LoVo (cell line): ENCODE results near the gene FXR1.
"Not testable (repeated sequence)": the region's sequence is repeated elsewhere in the genome, so short reads cannot be mapped to it uniquely, and the experiment has no call there.

Experiments used
- DNase-seq: peaks from one replicate; pipeline ENCODE4 v3.0.0-alpha.2; 2016; ENCODE audit warnings: low spot score

Gene FXR1

DNA sequence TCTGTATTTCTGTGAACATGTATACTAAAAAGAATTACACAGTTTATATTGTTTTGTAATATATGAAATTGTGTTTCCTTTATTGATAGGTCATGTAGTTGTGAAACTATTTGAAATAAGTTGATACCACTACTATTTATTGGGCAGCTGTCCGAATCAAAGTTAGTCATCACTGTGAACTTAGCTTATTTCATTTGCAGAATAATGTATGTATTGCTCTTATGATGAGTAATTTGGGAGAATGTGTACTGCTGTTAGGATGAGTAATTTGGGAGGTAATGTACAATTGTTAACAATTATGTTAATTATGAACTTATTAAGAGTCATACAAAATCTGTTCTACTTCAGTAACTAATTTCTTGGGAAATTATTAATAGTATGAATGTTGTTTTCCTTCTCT, 22.2 kb downstream of the FXR1 start:
- DNase-seq: no peak

DNA sequence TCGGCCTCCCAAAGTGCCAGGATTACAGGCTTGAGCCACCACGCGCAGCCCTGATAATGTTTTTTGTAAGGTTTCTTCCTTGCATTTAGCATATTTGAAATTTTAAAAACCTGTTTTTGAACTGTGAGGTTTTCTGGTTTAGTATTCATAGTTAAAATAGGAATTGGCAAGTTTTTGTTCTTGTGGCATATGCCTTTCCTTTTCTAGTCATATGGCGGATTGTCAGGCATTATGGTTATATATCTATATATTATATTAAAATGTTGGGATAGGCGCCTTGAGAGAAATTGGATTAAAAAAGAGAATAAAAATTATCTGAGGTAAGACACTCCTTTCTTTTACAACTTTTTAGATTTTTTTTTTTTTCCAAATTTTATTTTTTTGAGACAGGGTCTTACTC, 28.4 kb downstream of the FXR1 start:
- no peak for DNase-seq

DNA sequence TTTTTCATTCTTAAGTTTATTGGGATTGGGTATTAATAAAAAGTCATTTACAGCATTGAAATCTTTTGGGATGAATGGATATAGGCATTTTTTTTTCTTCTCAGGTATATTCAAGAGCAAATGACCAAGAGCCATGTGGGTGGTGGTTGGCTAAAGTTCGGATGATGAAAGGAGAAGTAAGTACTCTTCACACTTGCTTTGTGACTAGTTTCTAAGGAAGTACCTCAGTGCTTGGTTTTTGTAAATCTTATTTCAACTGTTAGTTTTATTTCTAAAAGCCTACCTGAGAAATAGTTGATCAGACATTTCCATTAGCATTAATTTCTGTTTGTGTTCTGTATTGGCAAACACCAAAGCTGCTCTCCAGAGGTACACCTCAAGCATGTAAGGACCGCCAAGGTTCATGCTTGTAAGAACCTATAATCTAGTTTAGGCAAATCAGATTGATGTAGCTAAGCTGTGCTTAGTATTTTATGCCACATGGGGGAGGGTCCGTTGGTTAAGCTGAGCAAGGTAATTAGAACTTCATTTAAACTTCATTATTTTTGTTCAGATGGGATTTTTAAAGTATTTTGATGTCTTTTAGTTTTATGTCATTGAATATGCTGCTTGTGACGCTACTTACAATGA, 35.4 kb downstream of the FXR1 start:
- no peak for DNase-seq

DNA sequence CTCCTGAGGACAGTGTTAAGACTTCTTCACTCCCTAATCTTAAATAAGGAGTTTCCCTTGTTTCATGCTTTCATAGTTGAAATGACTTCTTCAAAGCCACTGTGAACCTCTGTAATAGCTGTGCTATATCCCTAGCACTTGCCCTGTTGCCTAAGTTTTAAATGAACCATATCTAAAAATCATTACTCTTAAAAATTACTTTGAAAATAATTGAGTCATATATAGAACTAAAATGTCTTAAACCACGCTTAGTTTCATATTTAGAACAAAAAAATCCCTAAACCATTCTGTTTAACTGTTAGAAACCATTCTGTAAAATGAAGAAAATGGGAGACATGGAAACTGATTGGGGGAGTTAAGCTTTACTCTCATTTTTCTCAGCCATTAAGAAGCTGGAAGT, 47.2 kb downstream of the FXR1 start:
- no peak for DNase-seq

DNA sequence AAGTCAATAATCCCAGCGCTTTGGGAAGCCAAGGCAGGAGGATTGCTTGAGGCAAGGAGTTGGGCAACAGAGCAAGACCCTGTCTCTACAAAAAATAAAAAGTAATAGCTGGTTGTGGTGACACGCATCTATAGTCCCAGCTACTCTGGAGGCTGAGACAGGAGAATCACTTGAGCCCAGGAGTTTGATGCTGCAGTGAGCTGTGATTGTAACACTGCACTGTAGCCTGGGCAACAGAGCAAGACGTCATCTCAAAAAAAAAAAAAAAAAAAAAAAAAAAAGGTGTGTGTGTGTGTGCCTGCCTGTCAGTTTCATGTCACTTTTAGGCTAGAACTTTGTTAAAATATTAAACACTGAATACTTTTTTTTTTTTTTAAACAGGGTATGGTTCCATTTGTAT, 48.6 kb downstream of the FXR1 start:
- no peak for DNase-seq

DNA sequence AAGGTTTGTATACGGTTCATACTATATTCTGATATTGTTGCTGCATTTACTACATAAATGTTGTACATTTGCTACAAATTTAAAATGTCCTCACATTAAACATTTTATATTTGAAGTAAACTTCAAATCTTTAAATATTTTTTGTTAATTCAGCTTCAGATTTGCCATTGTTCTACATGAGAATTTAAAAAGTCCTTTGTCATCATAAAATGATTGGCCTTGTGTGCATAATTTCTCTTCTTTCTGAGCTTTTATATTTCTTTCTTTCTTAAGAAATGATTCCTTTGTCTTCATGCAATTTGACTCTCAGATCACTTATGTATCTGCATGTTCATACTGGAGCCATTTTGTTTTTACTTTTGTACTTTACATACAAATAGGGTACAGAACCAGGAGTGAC, 49.1 kb downstream of the FXR1 start:
- no peak for DNase-seq

DNA sequence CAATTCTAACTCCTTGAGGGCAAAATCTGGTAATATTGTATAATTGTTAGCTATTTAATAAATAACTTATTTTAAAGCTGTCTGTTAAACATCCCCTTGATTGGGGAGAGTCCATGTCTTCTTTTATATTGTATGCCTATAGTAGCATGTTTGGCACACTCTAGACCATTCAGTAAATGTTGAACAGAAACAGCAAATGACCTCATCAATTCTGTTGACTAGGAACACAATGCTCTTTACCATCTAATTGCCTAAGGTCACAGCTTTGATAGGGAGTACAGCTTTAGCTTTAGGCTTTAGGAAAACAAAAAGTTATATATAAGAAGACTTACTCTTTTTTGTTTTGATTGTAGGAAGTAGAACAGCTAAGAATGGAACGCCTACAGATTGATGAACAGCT, 50.1 kb downstream of the FXR1 start:
- DNase-seq: no peak

DNA sequence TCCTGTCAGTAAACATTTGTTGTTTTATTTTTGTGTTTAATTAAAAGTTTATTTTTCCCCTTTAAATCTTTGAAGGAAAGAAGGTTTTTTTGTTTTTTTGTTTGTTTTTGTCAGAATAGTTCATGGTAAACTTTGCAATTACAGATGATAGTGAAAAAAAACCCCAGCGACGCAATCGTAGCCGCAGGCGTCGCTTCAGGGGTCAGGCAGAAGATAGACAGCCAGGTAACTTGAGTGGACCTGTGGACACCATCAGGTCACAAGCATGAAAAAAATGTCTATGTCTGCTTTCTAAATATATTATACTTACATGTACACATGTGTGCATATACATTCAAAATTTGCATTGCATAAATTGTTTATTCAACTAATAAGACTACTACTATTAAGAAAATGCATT, 58.5 kb downstream of the FXR1 start:
- DNase-seq: no peak

DNA sequence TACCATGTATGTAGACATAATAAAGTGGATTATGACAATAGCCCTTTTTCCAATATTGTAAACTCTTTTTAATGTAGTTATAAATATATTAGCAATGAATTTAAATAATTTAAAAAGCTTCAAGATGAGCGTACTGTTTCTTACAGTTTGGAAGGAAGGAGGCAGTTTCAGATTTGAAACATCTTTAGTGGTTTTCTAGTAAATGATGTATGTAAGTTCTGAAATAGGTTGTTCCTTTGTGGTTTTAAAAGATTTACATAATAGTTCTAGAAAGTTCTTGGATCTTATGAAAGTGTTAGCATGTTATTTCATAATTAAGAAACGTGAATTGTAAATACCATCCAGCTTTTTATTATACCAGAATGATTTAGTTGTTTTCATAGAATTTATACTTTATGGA, 61.1 kb downstream of the FXR1 start:
- no peak for DNase-seq

DNA sequence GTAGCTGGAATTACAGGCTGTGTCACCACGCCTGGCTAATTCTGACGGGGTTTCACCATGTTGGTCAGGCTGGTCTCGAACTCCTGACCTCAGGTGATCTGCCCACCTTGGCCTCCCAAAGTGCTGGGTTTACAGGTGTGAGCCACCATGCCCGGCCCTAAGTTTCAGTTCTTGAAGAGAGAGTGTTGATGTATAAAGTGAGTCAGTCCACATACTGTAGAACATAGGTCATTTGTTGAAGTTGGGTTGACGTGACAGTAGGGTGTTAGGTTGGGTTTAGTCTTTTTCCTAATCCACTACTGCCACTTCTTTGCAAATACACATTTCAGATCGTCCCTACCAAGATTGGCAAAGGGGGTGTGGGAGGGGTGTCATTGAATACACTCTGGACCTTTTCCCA, 61.8 kb downstream of the FXR1 start:
- DNase-seq: no peak

DNA sequence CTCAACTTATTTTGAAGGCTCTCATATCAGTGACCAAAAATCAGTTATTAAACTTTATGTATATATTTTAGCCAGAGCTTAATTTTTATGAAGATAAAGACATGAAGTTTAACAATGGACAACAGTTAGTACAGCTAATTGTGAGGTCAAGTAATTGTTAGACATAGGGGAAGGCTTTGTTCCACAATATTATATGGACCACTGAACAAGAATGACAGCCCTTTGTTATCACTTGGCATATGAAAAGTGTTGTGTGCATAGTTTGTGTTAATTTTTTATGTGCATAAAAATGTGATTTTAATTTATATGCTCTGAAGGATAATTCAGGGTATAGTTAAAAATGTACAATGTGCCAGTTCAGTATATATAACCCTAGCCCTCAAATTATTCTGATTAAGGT, 65.0 kb downstream of the FXR1 start:
- DNase-seq: no peak

DNA sequence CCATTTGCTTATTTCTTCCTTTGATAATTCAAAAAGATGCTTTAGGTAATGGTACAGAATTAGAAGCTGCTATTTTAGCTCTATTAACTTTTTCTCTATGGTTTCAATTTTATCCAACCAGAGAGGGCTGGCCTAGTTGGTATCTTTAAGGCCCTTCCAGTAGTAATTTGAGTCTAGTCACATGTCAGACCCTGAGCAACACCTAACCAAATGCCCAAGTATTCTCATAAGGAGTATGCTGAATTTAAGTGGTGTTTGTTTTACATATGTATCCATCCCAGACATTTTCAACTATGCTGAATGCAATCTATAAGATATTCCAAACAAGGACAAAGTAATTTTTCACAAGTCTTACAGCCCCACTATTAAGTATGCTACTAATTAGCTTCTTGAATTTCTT, 67.5 kb downstream of the FXR1 start:
- DNase-seq: no peak

DNA sequence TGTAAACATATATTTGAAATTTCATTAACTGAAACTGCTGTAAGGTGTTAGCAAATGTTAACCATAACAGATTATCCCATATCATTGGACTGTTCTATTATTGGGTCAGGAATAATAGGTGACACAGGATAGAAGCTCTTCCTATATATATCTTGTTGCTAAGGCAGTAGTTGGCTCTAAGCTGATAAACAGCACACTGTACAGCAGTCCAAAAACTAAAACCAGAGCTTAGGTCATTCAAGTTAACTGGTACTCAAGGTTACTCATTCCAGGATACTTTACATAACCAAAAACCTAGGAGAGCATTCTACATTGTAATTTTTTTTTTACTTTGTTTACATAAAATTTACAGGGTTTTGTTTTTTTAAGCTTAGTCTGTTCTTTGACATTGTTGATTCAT, 68.1 kb downstream of the FXR1 start:
- no peak for DNase-seq

DNA sequence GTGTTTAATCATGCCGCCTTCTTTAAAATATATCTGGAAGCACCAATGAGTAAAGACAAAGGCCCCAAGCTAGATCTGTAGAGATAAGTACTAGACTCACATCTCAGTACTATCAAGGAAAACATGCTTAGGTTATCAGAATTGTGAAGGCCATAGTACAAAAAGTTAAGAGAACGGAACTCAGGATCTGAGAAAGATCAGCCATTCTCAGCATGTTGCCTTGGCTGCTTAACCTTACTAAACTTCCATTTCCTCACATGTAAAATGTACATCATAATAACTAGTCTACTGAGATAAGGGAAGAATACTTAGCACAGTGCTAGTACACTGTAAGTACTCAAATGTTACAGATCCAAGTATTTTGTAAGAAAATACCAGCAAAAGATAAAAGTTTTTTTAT, 69.4 kb downstream of the FXR1 start:
- no peak for DNase-seq

DNA sequence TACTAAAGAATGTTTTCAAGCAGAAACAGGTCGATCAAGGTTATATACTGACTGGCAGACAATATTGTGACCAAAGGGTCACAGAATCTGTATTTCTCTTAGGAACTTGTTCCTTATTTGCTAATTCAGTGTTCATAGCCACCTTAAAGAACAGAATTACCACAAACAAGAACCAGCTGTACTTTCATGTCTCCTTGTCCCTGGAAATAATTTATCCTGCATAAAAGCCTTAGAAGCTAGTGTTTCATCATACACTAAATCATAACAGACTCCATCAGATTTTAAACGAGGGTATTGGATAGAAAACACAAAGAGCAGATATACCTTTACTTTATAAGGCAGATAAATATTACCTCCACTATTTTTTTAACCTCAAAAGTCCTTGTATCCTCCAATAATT, 70.7 kb downstream of the FXR1 start:
- no peak for DNase-seq

DNA sequence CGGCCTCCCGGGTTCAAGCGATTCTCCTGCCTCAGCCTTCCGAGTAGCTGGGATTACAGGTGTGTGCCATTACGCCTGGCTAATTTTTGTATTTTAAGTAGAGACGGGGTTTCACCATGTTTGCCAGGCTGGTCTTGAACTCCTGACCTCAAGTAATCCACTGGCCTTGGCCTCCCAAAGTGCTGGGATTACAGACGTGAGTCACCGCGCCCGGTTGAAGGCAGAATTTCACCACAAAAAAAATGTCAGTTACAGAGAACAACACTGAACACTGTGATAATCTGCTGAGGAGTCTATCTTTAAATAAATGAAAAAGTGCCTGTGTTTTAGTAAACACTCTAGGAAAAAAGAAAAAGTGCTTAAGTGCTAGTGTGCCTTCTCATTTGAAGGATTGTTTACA, 73.9 kb downstream of the FXR1 start:
- not testable (repeated sequence) for DNase-seq

DNA sequence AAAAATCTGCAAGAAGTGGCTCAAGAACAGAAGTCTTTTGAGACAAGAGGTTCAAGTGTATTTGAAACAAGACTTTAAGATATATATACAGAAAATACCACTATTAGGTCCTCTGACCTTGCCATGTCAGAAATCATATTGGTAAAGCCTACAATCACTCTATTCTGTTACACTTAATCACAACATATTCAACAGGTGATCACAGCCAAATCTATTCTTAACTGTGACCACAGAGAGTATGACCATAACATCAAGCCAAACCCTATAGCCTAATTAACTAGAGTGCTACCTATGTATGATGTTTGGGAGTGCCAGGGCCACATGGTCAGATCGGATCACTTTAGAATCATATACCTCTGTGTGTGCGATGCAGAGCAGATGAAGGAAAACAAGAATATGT, 74.9 kb downstream of the FXR1 start:
- no peak for DNase-seq

DNA sequence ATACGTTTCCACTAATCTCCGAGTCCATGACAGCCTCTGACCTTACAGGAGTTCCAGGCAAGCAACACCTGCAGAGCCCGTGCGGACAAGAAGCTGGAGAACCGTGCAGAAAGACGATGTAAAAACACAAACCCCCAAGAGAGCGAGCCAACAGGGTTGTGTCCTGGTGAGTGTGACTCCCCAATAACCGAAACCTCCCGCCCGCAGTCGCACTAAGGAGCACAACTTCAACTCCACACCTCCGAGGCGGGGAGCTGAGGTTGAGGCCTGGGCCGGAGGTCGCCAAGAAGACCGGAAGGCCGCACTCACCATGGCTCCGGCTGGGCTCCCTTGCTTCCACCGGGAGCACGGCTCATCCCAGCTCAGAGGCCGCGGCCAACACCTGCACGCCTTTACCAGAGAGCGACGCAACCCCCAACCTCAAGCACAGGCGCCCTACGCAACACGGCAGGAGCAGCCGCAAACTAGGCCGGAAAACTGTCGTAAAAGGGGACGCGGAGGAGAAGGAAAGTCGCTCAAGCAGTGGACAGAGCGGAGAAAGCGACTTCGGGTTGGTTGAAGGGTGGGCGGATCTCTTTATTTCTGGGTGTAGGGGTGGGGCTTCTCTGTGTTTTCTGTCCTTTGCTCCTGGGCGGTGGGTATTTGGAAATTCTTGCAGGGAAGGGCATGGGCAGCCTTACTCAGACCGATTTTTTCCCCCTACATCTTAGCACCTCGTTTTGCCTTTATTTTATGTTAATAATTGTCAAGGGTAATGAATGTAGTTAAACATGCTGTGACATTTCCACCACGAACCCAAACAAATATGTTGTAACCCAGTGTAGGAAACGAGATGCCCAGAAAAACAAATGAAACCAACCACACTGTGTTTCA, 77.1 kb downstream of the FXR1 start, which contains the start of gene DNAJC19:
DNAJC19 (minus strand) TSS at position 446 of the 873 bp plus-strand sequence; CDS start at position 312, 134 bp downstream.
- peak; percentile 94 for DNase-seq

DNA sequence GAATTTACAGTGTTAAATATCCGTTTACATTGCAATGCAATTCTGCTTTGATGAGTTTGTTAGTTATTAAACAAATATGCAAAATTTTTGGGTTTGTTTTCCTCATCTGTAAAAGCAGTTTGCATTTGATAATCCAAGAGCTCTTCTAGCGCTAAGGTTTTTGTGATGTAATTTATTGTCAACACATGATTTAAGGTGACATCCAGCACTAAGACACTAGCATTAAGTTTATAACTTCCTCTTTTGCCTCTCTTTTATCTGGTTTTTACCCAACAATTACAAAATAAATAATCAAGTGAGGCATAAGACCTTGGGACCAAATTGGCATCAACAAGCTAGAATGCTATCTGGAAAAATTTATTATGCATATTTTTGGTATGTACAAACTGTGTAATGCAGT, 78.0 kb downstream of the FXR1 start:
- no peak for DNase-seq

DNA sequence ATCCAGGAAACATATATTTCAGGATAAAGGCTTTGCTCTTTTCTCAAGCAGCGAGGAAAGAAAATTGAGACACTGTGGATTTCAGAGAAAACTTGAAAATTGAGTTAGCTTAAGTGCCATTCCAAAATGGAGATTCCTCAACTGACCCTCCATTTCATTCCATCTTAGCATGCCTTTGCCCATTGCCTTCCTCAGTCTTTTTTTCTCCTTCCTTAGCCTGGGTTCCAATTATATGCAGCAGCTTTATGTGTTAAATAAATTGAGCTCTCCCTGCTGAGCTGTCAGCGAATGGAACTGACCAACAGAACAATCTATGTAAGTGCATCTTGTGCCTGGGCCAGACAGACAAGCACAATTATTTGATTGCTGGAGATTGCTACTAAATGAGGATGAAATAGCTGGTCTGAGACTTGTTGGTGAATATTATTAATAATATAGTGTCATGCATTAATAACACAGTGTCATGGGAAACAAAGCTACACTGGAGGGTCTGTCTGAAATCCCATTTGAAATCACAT, 84.0 kb downstream of the FXR1 start:
- no peak for DNase-seq

DNA sequence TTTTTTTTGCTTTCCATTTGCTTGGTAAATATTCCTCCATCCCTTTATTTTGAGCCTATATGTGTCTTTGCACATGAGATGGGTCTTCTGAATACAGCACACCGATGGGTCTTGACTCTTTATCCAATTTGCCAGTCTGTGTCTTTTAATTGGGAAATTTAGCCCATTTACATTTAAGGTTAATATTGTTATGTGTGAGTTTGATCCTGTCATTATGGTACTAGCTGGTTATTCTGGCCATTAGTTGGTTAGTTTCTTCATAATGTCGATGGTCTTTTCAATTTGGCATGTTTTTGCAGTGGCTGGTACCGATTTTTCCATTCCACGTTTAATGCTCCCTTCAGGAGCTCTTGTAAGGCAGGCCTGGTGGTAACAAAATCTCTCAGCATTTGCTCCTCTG, 89.9 kb downstream of the FXR1 start:
- not testable (repeated sequence) for DNase-seq

DNA sequence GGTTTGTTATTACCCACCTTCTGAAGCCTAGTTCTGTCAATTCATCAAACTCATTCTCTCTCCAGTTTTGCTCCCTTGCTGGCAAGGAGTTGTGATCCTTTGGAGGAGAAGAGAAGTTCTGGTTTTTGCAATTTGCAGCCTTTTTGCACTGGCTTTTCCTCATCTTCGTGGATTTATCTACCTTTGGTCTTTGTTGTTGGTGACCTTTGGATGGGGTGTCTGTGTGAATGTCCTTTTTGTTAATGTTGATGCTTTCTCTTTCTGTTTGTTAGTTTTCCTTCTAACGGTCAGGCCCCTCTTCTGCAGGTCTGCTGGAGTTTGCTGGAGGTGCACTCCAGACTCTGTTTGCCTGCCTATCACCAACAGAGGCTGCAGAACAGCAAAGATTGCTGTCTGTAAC, 91.0 kb downstream of the FXR1 start:
- not testable (repeated sequence) for DNase-seq

DNA sequence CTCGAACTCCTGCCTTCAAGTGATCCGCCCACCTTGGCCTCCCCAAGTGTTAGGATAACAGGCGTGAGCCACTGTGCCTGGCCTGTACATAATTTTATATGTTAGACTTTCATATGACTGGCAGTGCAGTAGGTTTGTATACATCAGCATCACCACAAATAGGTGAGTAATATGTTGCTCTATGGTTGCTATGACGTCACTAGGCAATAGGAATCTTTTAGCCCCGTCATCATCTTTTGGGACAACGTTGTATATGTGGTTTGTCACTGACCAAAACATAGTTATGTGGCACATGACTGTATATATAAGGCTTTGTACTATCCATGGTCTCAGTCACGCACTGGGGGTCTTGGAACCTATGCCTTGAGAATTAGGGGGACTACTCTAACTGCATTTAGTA, 94.1 kb downstream of the FXR1 start:
- DNase-seq: no peak

DNA sequence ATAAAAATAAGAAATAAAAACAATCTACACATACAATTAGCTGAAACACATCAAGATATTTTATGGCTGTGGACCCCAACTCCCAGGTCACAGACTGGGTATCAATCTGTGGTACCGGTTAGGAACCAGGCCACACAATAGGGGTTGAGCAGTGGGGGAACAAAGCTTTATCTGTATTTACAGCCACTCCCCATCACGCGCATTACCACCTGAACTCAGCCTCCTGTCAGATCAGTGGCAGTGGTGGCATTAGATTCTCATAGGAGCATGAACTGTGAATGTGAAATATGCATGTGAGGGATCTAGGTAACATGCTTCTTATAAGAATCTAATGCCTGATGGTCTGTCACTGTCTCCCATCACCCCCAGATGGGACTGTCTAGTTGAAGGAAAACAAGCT, 94.8 kb downstream of the FXR1 start:
- no peak for DNase-seq
